Caco-2 (cell line): Measurements from ENCODE around the gene PPM1H. TPM values are rescaled to one million over a fixed set of nuclear protein-coding genes. Genes with fewer than 3 reads are reported as not detected.

ENCODE experiments used
- BruUV-seq: library from RNA; stranded (reverse); fragments of 400-500 nt; replicated peaks from 2 replicates; lab custom pipeline; 2021; lab: Mats Ljungman, UMichigan
- CTCF ChIA-PET: fragments of 300-600 bp; sonication (Branson Sonifier 250); formaldehyde crosslinking; loops from one replicate; lab custom pipeline; 2022; ENCODE audit warnings: antibody characterized with exemption; lab: Charles Lee
- POLR2A ChIA-PET: fragments of 300-600 bp; sonication (Branson Sonifier 250); formaldehyde crosslinking; loops from one replicate; lab custom pipeline; 2022; ENCODE audit warnings: antibody characterized with exemption; lab: Charles Lee
- DNase-seq, 2 experiments: peaks; one replicate each; pipeline versions ENCODE4 v3.0.0 to v3.0.0-alpha.2; 2020 to 2022
- H3K27me3 ChIP-seq: replicated peaks from 2 replicates; pipeline ENCODE4 v1.6.0; 2011; ENCODE audit warnings: low read length; ENCODE audit not compliant: control insufficient read depth, insufficient read depth
- H3K36me3 ChIP-seq: 2 replicates; pipeline ENCODE4 v1.5.1; 2011; ENCODE audit warnings: low read length; ENCODE audit not compliant: control insufficient read depth, insufficient read depth
- H3K4me1 ChIP-seq: fragments of 250-450 bp; sonication (Bioruptor Pico); 2 replicates; pipeline ENCODE4 v1.5.1; 2020; ENCODE audit warnings: mild to moderate bottlenecking
- H3K4me3 ChIP-seq: 2 replicates; pipeline ENCODE4 v1.5.1; 2011; ENCODE audit warnings: low read depth, mild to moderate bottlenecking, control low read depth, low read length
- H3K9me3 ChIP-seq: fragments of 250-450 bp; sonication (Bioruptor Pico); 2 replicates; pipeline ENCODE4 v1.5.1; 2020; ENCODE audit warnings: mild to moderate bottlenecking, moderate library complexity
- H3K27ac Mint-ChIP-seq: one replicate; pipeline ENCODE4 v1.8.0; 2022; ENCODE audit warnings: mixed read lengths; ENCODE audit not compliant: unreplicated experiment
- H3K27me3 Mint-ChIP-seq: one replicate; pipeline ENCODE4 v1.8.0; 2022; ENCODE audit warnings: mixed read lengths; ENCODE audit not compliant: insufficient read depth, unreplicated experiment
- H3K36me3 Mint-ChIP-seq: one replicate; pipeline ENCODE4 v1.8.0; 2022; ENCODE audit warnings: mild to moderate bottlenecking, mixed read lengths; ENCODE audit not compliant: insufficient read depth, unreplicated experiment
- H3K4me1 Mint-ChIP-seq: one replicate; pipeline ENCODE4 v1.8.0; 2022; ENCODE audit warnings: low read depth, mixed read lengths; ENCODE audit not compliant: unreplicated experiment
- H3K4me3 Mint-ChIP-seq: one replicate; pipeline ENCODE4 v1.8.0; 2022; ENCODE audit warnings: mild to moderate bottlenecking, moderate library complexity, mixed read lengths; ENCODE audit not compliant: unreplicated experiment
- H3K9me3 Mint-ChIP-seq: one replicate; pipeline ENCODE4 v1.8.0; 2022; ENCODE audit warnings: mixed read lengths; ENCODE audit not compliant: unreplicated experiment
- CTCF ChIP-seq, 2 experiments: fragments of 200-600 bp in 1 of 2; IDR thresholded peaks; 1 replicate in 1 of 2; 2 replicates in 1 of 2; pipeline versions ENCODE4 v1.5.1 to v1.8.0; 2011 to 2022; ENCODE audit warnings: antibody characterized with exemption in 1 of 2, control low read depth in 1 of 2, inconsistent platforms in 1 of 2, low read depth in 1 of 2, low read length in 1 of 2, mild to moderate bottlenecking in 1 of 2, moderate library complexity in 1 of 2; ENCODE audit not compliant: insufficient read depth in 1 of 2, severe bottlenecking in 1 of 2, unreplicated experiment in 1 of 2
- intact Hi-C: fragments of 100-400 bp; cut with micrococcal nuclease; formaldehyde crosslinking; loops from one replicate; pipeline ENCODE4 v1.10.0; 2022; ENCODE audit not compliant: unreplicated experiment
- total RNA-seq: library from RNA; stranded (reverse); gene quantifications from 2 replicates; pipeline ENCODE4 v1.2.3, GENCODE V29; 2022

Gene PPM1H
- total RNA-seq, 1 experiment from 2014 or later, result 151 TPM

GRCh38 chr12:62677355-62677754, 257.6 kb downstream of the PPM1H start:
- H3K4me3 ChIP-seq, result no peak overlapping the region
- intact Hi-C loops, result no loop called here
- peaks cover 99% of the 10 kb centered on the region for H3K36me3 Mint-ChIP-seq
- H3K9me3 Mint-ChIP-seq, result peaks cover 12% of the 10 kb centered on the region
- CTCF ChIA-PET, result no interaction called here
- no peak for DNase-seq
- no TSS peak for BruUV-seq
- H3K4me1 Mint-ChIP-seq, result peaks cover 4% of the 10 kb centered on the region
- no peaks in the 10 kb centered on the region; the same call in 1 of the 2 replicates for H3K9me3 ChIP-seq
- POLR2A ChIA-PET, result interaction anchor here (0.5 kb wide), 1 partner anchor 1993 kb away, joined by 5 read pairs; no protein-coding TSS in a partner anchor
- no peak overlapping the region for H3K4me3 Mint-ChIP-seq
- H3K27ac Mint-ChIP-seq, result no peak overlapping the region
- no peaks in the 10 kb centered on the region for H3K4me1 ChIP-seq
- H3K36me3 ChIP-seq, result peaks cover 12% of the 10 kb centered on the region
- no peak for TF ChIP-seq CTCF (IDR thresholded peaks at IDR 0.05; ENCODE audit: insufficient read depth in 1 of 2, low read depth in 1 of 2, low read length in 1 of 2, severe bottlenecking in 1 of 2, unreplicated experiment in 1 of 2)
- H3K27me3 Mint-ChIP-seq, result no peaks in the 10 kb centered on the region
- H3K27me3 ChIP-seq, result no peaks in the 10 kb centered on the region

- Mint-ChIP-seq H3K36me3 (peaks cover 99% of the 10 kb centered on the region), H3K4me1 (peaks cover 4% of the 10 kb centered on the region), H3K9me3 (peaks cover 8% of the 10 kb centered on the region), H3K4me3 (no peak overlapping the region), H3K27ac (no peak overlapping the region), H3K27me3 (no peaks in the 10 kb centered on the region)
- intact Hi-C loops, result no loop called here
- no TSS peak for BruUV-seq
- no peak overlapping the region for H3K4me3 ChIP-seq
- no peaks in the 10 kb centered on the region for H3K4me1 ChIP-seq
- no peak for DNase-seq
- TF ChIP-seq CTCF (IDR thresholded peaks at IDR 0.05; ENCODE audit: insufficient read depth in 1 of 2, low read depth in 1 of 2, low read length in 1 of 2, severe bottlenecking in 1 of 2, unreplicated experiment in 1 of 2), result no peak
- no peaks in the 10 kb centered on the region for H3K27me3 ChIP-seq
- ChIA-PET POLR2A (interaction anchor here (0.5 kb wide), 1 partner anchor 1993 kb away, joined by 5 read pairs; no protein-coding TSS in a partner anchor), CTCF (no interaction called here)
- H3K9me3 ChIP-seq, result no peaks in the 10 kb centered on the region; the same call in 1 of the 2 replicates
- peaks cover 12% of the 10 kb centered on the region for H3K36me3 ChIP-seq
Observed at GRCh38 chr12:62676521-62677307, 258.2 kb downstream of the PPM1H start.

GRCh38 chr12:62673028-62673815, 261.7 kb downstream of the PPM1H start:
- H3K36me3 Mint-ChIP-seq, result peaks cover 99% of the 10 kb centered on the region
- H3K36me3 ChIP-seq, result peaks cover 10% of the 10 kb centered on the region
- H3K9me3 ChIP-seq, result no peaks in the 10 kb centered on the region; the same call in 1 of the 2 replicates
- intact Hi-C loops, result no loop called here
- H3K4me3 ChIP-seq, result no peak overlapping the region
- no peak for DNase-seq
- H3K4me1 Mint-ChIP-seq, result no peaks in the 10 kb centered on the region
- no peaks in the 10 kb centered on the region for H3K9me3 Mint-ChIP-seq
- H3K27me3 ChIP-seq, result no peaks in the 10 kb centered on the region
- H3K27ac Mint-ChIP-seq, result no peak overlapping the region
- no peaks in the 10 kb centered on the region for H3K27me3 Mint-ChIP-seq
- TF ChIP-seq CTCF (IDR thresholded peaks at IDR 0.05; ENCODE audit: insufficient read depth in 1 of 2, low read depth in 1 of 2, low read length in 1 of 2, severe bottlenecking in 1 of 2, unreplicated experiment in 1 of 2), result no peak
- no peak overlapping the region for H3K4me3 Mint-ChIP-seq
- H3K4me1 ChIP-seq, result no peaks in the 10 kb centered on the region
- no TSS peak for BruUV-seq
- POLR2A ChIA-PET, result no interaction called here
- CTCF ChIA-PET, result no interaction called here
